ENCODE results near the gene NMRAL1. TPM values are rescaled to one million over a fixed set of nuclear protein-coding genes. Genes with fewer than 3 reads are reported as not detected.

Gene NMRAL1
- total and polyA plus RNA-seq, 10 of the 15 experiments (the other 5 are each of a cell fraction or from before 2014, with no cell fraction given) = 4.8 to 102 (median 62.5) TPM

GRCh38 chr16:4512473-4512872 is 38.0 kb upstream of the NMRAL1 start:
- in situ Hi-C loops (cut with MboI) (loop anchor here (10.0 kb wide), 1 partner anchor 442 kb away; the partner anchor contains the start of gene SEC14L5), intact Hi-C loops (cut with micrococcal nuclease; ENCODE audit: unreplicated experiment) (loop anchor here (10.0 kb wide), 2 partner anchors 102 to 442 kb away; partner anchors contain the start of genes SEC14L5 and UBALD1)
- TF ChIP-seq GATAD2B (conservative IDR thresholded peaks at IDR 0.05; ENCODE audit: low read depth) = no peak
- ChIA-PET CTCF (no interaction called here), POLR2A (no interaction called here), SMC1A (ENCODE audit: uncharacterized antibody, unreplicated experiment) (no interaction called here), RAD21 (ENCODE audit: unreplicated experiment) (no interaction called here)
- 98% methylated on average over 10 of the region's 10 CpGs for WGBS (ENCODE audit: insufficient coverage, insufficient replicate concordance, low lambda C conversion rate, missing lambda C conversion rate)
- Histone ChIP-seq H3K36me3 (ENCODE audit: control insufficient read depth in 2 of 2, insufficient read depth in 2 of 2, low read length in 1 of 2) (peaks cover 17 to 52% of the 10 kb centered on the region in 2 experiments; a peak in 3 of 4 replicates), H3K9me3 (replicated peaks; ENCODE audit: control insufficient read depth, insufficient read depth, low read length) (no peaks in the 10 kb centered on the region), H3K27me3 (replicated peaks in 1 of 2; ENCODE audit: control insufficient read depth in 2 of 2, insufficient read depth in 2 of 2, low read length in 1 of 2) (no peaks in the 10 kb centered on the region), H3K9ac (ENCODE audit: control insufficient read depth, insufficient read depth, low read length) (no peak overlapping the region), H3K4me1 (ENCODE audit: control insufficient read depth, insufficient read depth, low read length) (peaks cover 23% of the 10 kb centered on the region), H3K79me2 (ENCODE audit: control insufficient read depth, insufficient read depth, low read length) (no peaks in the 10 kb centered on the region; the same call in 1 of the 2 replicates), H3K4me3 (no peak overlapping the region), H2AFZ (ENCODE audit: control insufficient read depth, low read depth, low read length) (no peak overlapping the region), H3K27ac (ENCODE audit: control insufficient read depth, insufficient read depth) (no peak overlapping the region), H3K4me2 (ENCODE audit: control insufficient read depth, insufficient read depth) (no peak overlapping the region), H4K20me1 (ENCODE audit: control insufficient read depth, insufficient read depth) (no peaks in the 10 kb centered on the region)
- ATAC-seq = no peak
- BruUV-seq (replicated peaks) = no TSS peak
- no peak for DNase-seq (ENCODE audit: low read depth, low spot score)
- FAIRE-seq = no peak

- Histone ChIP-seq H3K79me2 (ENCODE audit: control insufficient read depth, insufficient read depth, low read length) (no peaks in the 10 kb centered on the region; the same call in 1 of the 2 replicates), H3K9me3 (replicated peaks; ENCODE audit: control insufficient read depth, insufficient read depth, low read length) (no peaks in the 10 kb centered on the region), H3K4me3 (no peak overlapping the region), H3K27me3 (replicated peaks in 1 of 2; ENCODE audit: control insufficient read depth in 2 of 2, insufficient read depth in 2 of 2, low read length in 1 of 2) (no peaks in the 10 kb centered on the region), H3K36me3 (ENCODE audit: control insufficient read depth in 2 of 2, insufficient read depth in 2 of 2, low read length in 1 of 2) (peaks cover 24 to 53% of the 10 kb centered on the region in 2 experiments; a peak in 3 of 4 replicates), H2AFZ (ENCODE audit: control insufficient read depth, low read depth, low read length) (no peak overlapping the region), H3K9ac (ENCODE audit: control insufficient read depth, insufficient read depth, low read length) (no peak overlapping the region), H3K4me2 (ENCODE audit: control insufficient read depth, insufficient read depth) (no peak overlapping the region), H4K20me1 (ENCODE audit: control insufficient read depth, insufficient read depth) (no peaks in the 10 kb centered on the region), H3K4me1 (ENCODE audit: control insufficient read depth, insufficient read depth, low read length) (peaks cover 24% of the 10 kb centered on the region), H3K27ac (ENCODE audit: control insufficient read depth, insufficient read depth) (no peak overlapping the region)
- ChIA-PET SMC1A (ENCODE audit: uncharacterized antibody, unreplicated experiment) (interaction anchor here (2.1 kb wide), 1 partner anchor 11 kb away, joined by 6 read pairs; no protein-coding TSS in a partner anchor), RAD21 (ENCODE audit: unreplicated experiment) (no interaction called here), CTCF (no interaction called here), POLR2A (no interaction called here)
- in situ Hi-C loops (cut with MboI) (loop anchor here (10.0 kb wide), 1 partner anchor 443 kb away; the partner anchor contains the start of gene SEC14L5), intact Hi-C loops (cut with micrococcal nuclease; ENCODE audit: unreplicated experiment) (loop anchor here (10.0 kb wide), 2 partner anchors 103 to 443 kb away; partner anchors contain the start of genes SEC14L5 and UBALD1)
- DNase-seq (ENCODE audit: low read depth, low spot score) (no peak), FAIRE-seq (no peak), ATAC-seq (no peak)
- TSS peak; percentile 51 for BruUV-seq (replicated peaks)
- TF ChIP-seq NR2C2 (IDR thresholded peaks at IDR 0.05; ENCODE audit: borderline replicate concordance, control insufficient read depth, insufficient read length, low read depth) (peak; percentile 19), CTCF (IDR thresholded peaks at IDR 0.05 in 2 of 3, conservative IDR thresholded peaks at IDR 0.05 in 1 of 3; ENCODE audit: control insufficient read depth in 2 of 3, extremely low read depth in 1 of 3, insufficient read depth in 1 of 3, low read depth in 3 of 3, low read length in 3 of 3) (peak; percentile 21 to 37 (median 23); a peak in 3 of 6 replicates), FOXK2 (IDR thresholded peaks at IDR 0.05) (no peak)
- 96% methylated on average over 9 of the region's 9 CpGs for WGBS (ENCODE audit: insufficient coverage, insufficient replicate concordance, low lambda C conversion rate, missing lambda C conversion rate)
These were observed 37.1 kb upstream of the NMRAL1 start for GRCh38 chr16:4511441-4512082.

All from GM12878 (cell line).